GM19043 (cell line): ENCODE results near the gene GPR176.

Source experiments
- ATAC-seq: cut with Tn5 transposase; IDR thresholded peaks from one replicate; pipeline ENCODE4 v1.9.1; 2021; ENCODE audit warnings: low read depth; ENCODE audit not compliant: unreplicated experiment

Gene GPR176

DNA sequence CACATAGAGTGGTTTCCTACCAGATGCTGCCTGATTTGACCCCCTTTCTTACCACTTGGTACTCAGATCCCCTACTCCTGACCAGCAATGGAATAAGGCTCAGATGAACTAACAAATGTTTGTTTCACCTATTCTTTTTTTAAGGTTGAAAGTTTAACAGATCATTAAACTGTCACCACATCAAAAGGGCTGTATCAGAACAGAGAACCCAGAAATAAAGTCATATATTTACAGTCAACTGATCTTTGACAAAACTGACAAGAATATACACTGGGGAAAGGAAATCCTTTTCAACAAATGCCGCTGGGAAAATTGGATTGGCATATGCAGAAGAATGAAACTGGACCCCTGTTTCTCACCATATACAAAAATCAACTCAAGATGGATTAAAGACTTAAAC is 56.0 kb downstream of the GPR176 start:
- ATAC-seq = no peak

DNA sequence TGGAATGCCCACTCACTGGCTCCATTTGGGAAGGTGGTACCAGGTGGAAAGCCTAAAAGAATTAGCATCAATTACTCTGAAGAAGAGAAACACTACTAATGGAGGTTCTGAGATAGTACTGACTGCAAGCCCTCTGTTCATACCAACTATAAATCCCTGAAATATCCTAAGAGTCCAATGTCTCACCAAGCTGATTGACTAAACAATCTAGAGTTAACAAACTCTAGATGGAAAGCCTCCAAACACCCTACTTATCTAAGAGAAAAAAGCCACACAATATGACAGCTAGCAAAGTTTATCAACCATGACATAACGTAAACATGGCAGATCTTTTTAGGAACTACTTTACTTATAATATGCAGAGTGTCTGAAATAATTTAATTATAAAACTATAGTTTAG is 59.2 kb downstream of the GPR176 start:
- ATAC-seq = no peak

DNA sequence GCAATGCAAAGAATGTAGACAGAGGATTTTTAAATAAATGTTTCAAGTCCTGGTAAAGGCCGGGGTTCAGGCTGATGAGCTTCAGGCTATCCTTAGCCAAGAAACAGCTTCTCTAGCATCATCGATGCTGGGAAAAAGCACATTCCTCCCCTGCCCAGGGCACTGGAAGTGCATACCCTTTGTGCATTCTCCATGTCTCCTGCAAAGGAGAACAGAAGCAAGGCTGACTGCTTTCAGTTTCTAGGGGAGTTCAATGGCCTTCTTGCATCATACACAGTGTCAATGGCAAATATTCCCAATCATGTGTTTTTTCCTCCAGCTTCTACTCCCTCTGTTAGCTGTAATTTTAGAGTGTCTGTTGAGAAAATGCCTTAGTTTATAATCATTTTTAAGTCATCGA is 59.9 kb downstream of the GPR176 start:
- ATAC-seq = no peak

DNA sequence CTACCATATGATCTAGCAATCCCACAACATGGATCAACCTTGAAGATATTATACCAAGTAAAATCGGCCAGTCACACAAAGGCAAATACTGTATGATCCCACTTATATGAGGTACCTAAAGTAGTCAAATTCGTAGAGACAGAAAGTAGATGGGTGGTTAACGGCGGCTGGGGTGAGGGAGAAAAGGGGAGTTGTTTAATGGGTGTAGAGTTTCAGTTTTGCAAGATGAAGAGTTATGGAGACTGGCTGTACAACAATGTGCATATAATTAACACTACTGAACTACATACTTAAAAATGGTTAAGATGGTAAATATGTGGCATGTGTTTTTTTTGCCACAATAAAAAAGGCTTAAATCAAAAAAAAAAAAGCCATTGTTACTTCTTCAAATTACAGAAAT is 60.4 kb downstream of the GPR176 start:
- ATAC-seq = no peak

DNA sequence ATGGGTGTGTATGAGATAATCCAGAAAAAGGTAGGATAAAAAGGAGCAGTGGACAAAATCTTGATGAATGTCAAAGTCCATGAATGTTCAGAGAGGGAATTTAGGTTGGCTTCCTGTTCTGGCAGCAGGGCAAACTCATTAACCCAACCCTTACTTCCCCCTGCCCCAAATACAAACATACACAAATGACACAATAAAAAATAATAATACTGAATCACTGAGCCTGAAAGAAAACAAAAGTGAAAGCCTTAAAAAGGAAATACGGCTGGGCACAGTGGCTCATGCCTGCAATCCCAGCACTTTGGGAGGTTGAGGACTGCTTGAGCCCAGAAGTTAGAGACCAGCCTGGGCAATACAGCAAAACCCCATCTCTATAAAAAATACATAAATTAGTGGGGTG is 62.9 kb downstream of the GPR176 start:
- ATAC-seq = no peak

DNA sequence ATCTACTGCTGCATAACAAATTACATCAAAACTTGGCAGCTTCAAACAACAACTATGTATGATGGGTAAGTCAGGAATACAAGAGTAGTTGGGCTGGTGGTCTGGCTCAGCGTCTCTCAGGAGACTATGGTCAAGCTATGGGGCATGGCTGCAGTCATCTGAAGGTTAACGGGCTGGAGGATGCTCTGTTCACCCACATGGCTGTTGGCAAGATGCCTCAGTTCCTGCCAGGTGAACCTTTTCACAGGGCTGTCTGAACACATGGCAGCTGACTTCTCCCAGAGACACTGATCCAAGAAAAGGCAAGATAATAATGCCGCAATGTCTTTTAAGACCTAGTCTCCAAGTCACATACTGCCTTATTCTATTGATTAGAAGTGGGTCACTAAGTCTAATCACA is 63.7 kb downstream of the GPR176 start:
- no peak for ATAC-seq

DNA sequence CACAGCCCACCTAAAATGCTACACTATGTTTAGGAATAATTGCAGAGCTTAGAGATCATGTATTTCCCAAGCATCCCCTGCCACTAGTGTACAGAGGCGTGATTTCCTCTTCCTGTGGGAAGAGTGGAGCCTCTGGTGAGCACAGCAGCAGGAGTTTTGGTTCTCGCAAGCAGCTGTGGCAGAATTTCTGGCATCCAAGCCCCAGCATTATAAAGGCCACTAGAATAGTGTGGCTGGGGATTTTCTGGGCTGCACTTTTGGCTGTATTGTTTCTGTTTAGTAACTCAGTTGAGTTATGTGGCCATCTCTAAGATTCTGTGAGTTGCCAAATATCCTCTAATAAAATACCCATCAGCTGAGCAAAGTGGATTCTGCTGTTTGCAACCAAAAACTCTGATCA is 64.7 kb downstream of the GPR176 start:
- ATAC-seq = no peak

DNA sequence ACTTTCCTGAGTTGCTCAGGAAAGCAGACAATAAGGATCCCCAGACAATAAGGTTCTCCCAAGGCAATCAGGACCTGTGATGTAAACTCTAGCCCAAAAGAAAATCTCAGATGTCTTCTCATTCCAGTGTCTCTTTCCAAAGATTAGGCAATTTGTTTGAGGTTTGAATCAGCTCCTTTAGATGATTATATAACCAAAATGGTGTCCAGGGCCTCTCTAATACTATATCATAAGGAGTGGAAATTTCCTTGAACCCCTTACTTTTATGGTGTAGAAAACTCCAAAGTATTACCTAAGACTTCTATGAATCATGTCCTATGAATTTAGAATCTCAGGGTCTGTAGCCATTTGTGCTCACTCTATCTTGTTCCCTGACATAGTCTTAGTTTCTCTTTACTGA is 65.9 kb downstream of the GPR176 start:
- no peak for ATAC-seq

DNA sequence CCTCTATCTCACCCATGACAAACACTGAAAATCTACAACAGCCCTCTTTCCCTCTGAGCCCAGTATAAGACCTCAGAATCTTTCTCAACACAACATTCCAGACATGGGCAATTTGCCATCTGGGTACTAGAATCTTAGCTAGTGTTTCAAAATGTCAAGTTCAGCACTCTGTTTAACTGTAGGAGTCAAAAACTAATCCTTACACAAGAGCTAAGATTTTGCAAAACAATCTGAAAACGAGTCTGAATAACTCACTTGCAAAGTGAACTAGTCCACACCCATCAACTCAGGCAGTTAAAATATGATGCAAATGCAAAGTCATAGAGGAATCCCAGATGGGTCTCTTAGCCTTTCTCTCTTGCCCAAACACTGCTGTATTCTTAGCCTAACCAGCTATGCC is 67.8 kb downstream of the GPR176 start:
- ATAC-seq = no peak

DNA sequence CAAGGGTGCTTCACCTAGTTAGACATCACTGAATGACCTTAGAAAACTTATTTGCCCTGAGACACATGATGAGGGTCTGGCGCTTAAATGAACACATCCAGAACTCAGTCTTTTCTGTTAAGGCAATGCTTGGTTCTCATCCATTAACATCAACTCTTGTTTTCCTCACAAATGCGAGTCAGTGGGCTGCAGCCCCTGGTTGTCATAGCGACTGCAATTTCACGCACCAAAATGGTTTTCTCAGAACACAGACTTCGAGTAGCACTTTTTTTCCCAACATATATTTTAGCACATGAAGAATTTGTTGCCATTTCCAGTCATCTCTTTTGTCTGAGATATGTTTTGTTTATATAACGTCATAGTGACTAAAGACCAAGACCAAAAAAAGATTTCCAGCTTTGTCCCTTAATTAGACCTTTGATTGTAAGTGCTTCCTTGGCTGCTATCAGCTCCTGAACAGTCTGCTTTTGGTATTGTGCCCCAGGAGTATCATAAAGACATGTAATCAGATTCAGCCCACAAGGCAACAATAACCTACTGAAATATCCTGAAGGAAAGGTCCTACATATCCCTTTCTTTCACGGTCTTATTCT is 68.5 kb downstream of the GPR176 start:
- no peak for ATAC-seq

DNA sequence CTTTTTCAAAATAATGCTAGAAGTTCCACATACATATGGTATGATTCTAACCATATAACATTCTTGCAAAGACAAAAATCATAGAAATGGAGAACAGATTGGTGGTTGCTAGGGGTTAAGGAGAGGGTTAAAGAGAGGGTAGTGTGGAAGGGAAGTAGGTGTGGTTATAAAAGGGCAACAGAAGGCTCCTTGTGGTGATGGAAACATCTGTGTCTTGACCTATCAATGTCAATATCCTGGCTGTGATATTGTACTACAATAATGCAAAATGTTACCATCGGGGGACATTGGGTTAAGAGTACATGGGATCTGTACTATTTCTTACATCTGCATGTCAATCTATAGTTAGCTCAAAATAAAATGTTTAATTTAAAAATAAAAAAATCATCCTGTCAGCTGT is 69.6 kb downstream of the GPR176 start:
- no peak for ATAC-seq

DNA sequence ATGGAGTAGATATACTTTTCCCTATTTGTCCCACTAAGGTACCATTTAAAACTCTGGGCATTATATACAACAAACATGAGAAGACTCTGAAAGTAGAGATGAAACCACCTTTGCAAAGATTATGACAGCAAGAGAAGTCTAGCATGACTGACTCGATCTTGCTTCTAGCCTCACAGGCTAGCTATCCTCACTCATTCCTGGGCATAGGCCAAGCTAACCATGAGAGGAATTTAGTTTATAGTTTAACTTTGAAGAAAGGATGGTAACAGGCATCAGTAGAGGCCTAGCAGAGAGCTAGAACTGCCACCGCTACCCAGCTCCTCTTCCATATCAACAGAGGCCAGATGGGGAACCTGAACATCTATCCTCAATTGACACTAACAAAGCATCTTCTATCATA is 74.0 kb downstream of the GPR176 start:
- ATAC-seq = no peak

DNA sequence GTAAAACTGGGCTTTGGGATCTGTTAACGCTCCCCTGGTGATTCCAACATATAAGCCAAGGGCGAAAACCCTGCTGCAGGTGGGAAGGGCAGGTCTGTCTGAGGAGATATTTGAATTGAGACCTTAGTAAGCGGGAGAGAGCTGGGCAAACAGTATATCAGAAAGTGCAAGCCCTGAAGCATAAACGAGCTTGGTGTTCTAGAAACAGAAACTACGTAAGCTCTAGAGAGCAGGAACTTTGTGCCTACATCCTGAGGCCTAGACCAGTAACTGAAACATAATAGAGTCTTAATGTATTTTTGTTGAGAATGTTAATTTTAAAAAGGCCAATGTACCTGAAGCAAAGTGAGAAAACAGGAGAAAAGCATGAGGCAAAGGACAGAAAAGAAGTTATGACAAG is 74.5 kb downstream of the GPR176 start:
- no peak for ATAC-seq

DNA sequence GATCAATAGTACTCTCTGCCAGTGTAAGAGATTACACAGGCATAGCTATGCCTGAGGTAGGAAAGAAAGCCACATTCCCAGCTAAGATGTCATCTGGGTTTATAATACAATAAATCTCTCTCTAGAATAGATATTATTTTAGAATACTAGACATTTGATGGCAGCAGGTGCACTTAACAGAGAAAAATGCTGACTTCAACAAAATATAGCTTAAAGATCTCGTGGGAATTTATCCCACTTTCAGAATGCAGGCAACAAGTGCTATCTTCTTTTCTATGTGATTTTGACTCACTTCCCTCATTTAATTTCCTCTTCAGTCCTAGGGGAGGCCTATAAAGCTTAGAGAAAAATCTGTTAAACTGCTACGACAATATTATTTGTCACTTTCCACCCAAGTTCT is 76.5 kb downstream of the GPR176 start:
- ATAC-seq = no peak

DNA sequence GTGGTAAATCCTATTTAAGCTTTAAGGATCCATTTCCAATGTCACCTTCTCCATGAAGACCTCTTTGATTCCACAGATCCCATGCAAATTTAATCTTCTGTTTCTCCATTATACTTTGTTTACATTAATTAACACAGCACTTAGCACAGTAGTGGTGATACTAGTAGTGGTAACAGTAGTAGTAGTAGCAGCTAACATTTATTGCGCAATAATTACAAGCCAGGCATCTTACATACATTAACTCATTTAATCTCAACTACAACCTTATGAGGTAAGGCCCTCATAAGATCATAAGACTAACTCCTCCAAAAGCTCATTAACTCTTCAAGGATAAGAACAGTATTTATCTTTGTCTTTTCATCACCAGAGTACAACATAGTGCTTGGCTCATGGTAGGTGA is 82.6 kb downstream of the GPR176 start:
- no peak for ATAC-seq

DNA sequence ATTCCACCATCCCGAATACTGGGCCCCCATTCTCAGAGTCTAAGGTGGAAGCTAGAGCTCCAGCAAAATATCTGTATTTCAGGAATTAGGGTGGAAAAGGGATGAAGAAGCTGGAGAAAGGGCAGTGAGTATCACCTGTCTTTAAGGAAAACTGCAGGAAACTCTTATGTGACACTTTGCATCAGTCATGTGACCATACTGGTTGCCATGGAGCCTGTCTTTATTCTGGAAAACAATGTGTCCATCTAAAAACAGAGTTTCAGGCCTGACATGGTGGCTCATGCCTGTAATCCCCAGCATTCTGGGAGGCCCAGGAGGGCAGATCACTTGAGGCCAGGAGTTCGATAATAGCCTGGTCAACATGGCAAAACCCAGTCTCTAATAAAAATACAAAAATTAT is 84.5 kb downstream of the GPR176 start:
- no peak for ATAC-seq

DNA sequence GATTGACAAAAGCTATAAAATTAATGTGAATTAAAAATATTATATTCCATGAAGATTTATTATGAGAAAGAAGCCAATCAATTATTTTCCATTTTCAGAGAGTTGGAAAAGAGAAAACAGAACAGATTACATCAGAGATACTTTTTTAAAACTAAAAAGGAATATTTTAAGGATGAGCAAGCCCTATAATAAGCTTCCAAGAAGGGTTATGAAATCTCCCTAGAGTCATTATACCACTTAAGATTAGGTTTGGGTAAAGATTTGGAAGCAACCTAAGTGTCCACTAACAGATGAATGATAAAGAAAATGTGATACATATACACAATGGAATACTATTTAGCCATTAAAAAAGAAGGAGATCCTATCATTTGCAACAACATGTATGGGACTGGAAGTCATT is 85.8 kb downstream of the GPR176 start:
- ATAC-seq = no peak

DNA sequence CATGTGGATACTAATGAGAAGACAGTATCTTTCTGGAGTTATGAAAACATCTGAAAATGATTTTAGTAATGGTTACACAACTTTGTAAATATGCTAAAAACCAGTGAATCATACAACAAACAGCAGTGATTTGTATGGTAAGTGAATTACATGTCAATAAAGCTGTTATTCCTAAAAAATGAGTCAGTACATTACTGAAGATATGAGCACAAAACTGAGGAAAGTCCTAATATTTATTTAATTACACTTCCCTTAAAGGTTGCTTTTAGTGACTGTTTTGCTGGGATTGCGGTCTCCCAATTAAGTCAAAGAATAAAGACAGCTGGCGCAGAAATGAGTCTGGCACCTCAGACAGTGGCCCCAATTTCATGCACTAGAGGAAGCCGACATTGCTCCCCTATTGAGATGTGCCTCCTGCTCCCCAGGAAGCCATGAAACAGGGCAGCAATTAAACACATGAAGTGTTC is 86.5 kb downstream of the GPR176 start:
- no peak for ATAC-seq

DNA sequence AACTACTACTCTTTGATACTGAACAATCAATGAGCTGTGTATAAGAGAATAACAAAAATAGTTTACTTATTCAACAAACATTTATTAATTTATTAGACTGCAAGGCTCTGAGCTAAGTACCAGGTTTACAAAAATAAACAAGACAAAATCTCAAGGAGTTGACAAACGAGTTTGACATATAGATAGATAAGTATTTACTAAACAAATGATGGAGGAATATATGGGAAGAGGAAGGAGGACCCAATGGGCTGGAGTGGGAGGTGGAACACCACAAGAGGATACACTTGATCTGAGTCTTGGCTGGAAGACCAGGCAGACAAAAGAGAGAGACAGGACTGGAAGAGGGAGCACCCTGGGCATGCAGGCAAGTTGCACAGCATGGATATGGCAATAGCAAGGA is 89.9 kb downstream of the GPR176 start:
- no peak for ATAC-seq

DNA sequence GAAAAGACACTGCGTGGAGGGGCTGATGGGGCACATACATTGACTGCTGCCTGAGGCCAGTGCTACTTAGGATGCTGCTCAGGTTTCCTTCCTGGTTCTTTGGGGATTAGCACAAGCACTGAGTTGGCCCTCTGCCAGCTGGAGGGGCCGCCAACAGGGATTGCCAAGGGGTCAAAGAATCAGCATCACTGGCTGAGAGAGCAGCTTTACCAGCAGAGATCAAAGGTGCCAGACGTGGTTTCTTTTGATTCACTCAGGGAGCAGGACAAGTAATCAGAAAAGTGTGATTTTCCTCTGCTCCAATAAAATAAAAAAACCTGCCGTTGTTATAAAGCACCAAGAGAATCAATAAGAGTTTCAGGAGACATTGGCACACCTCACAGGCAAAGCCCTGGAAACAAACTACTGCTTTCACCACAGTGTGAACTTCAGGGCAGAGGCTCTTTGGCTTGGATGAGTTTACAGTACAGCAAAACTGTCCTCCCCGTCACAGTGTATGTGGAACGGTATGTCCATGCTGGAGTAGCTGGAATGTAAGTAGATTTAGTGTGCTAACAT is 91.6 kb downstream of the GPR176 start:
- ATAC-seq = no peak

DNA sequence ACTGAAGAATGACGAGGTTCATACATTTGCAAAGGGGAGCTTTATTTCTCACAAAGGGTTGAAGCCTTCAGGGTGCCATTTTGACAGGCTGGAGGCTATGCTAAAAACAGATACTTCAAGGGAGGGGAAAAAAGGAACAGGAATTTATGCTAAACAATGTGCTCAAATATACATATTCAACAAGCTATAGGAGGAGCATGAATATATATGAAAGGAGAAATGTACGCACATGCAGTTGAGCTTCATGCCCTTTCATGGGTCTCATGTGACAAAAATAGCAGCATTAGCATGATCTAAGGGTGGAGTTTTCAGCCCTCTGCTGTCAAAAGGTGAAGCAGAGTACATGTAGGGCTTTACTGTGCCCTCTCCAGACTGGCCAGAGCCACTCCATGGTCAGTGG is 93.1 kb downstream of the GPR176 start:
- no peak for ATAC-seq

DNA sequence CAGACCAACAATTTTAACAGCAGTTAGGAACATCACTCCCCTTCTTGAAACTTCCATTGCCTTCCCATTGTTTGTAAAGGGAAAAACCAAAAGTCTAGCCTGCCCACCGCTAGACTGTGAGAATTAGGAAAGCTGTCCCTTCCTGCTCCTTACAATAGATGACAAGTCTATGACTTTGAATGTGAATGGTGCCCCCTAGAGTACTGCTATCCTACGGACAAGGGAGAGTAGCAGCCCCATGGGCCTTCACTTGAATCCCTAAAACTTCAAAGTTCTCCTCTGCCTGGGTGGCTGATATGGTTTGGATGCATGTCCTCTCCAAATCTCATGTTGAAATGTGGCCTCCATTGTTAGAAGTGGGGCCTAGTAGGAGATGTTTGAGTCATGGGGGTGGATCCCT is 96.4 kb downstream of the GPR176 start:
- no peak for ATAC-seq

DNA sequence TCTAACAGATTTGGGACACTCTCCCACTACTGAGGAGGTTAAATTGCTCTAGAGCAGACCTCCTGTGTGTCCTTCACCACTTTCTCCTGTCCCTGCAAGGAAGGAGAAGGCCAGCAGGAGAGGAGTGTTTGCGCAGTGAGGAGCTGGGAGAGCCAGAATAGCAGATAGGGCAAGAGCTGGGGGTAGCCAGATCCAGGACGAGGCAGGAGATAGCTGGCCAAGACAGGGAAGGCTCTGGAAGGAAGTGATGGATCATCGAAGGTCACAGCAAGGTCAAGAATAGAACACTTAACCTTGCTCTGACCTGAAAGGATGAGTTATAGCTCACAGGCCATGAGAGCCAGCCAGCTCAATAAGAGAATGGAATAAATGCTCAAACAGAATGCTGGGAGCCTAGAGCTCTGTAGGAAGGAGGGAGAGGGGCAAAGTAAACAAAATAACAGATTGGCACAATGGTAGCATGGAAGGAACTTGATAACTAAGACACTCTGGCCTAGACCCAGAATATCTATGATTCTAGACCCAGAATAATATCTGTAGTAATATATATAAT is 99.9 kb downstream of the GPR176 start:
- ATAC-seq = no peak
